Stimulated activated naive CD8-positive, alpha-beta T cell treated with anti-CD3 and anti-CD28 coated beads, Interleukin-15, amount 100 ng/mL, for 72 hours (primary cell): Measurements from ENCODE around the gene MTMR1.

Experiments
- ATAC-seq: fragments of 150-1000 bp; cut with Tn5 transposase; 2 replicates; pipeline ENCODE4 v1.10.0; 2021; ENCODE audit warnings: mild to moderate bottlenecking, moderate library complexity
- DNase-seq, 2 donors: peaks; one replicate each; pipeline ENCODE4 v3.0.0; 2021 to 2022
- H3K27ac Mint-ChIP-seq, 2 donors: one replicate each; pipeline ENCODE4 v1.8.0; 2022; ENCODE audit warnings: mild to moderate bottlenecking in 2 of 2, mixed read lengths in 2 of 2, moderate library complexity in 2 of 2
- H3K27me3 Mint-ChIP-seq: one replicate; pipeline ENCODE4 v1.8.0; 2022; ENCODE audit warnings: mixed read lengths
- H3K4me1 Mint-ChIP-seq: one replicate; pipeline ENCODE4 v1.8.0; 2022; ENCODE audit warnings: mild to moderate bottlenecking, mixed read lengths
- H3K4me3 Mint-ChIP-seq, 2 donors: one replicate each; pipeline ENCODE4 v1.8.0; 2022; ENCODE audit warnings: mild to moderate bottlenecking in 2 of 2, mixed read lengths in 2 of 2, moderate library complexity in 1 of 2
- H3K9me3 Mint-ChIP-seq, 2 donors: one replicate each; pipeline ENCODE4 v1.8.0; 2022; ENCODE audit warnings: mixed read lengths in 2 of 2

The MTMR1 gene

GRCh38 chrX:150719621-150720020 is 26.4 kb downstream of the MTMR1 start:
- Mint-ChIP-seq H3K4me1 (peaks cover 13% of the 10 kb centered on the region), H3K27me3 (no peaks in the 10 kb centered on the region), H3K27ac (no peak overlapping the region), H3K4me3 (no peak overlapping the region), H3K9me3 (no peaks in the 10 kb centered on the region)
- no peak for DNase-seq
- ATAC-seq: no peak

- Mint-ChIP-seq H3K27ac (no peak overlapping the region), H3K4me1 (peaks cover 6% of the 10 kb centered on the region), H3K9me3 (no peaks in the 10 kb centered on the region), H3K4me3 (no peak overlapping the region), H3K27me3 (no peaks in the 10 kb centered on the region)
- ATAC-seq (no peak), DNase-seq (no peak)
These were observed 36.8 kb downstream of the MTMR1 start for GRCh38 chrX:150729956-150730355.

- H3K4me3 Mint-ChIP-seq: no peak overlapping the region
- no peaks in the 10 kb centered on the region for H3K9me3 Mint-ChIP-seq
- no peaks in the 10 kb centered on the region for H3K27me3 Mint-ChIP-seq
- no peak for DNase-seq
- no peak for ATAC-seq
- no peak overlapping the region for H3K27ac Mint-ChIP-seq
- H3K4me1 Mint-ChIP-seq: peaks cover 12% of the 10 kb centered on the region
These were observed 37.5 kb downstream of the MTMR1 start for GRCh38 chrX:150730719-150731118.

- peaks cover 19% of the 10 kb centered on the region for H3K4me1 Mint-ChIP-seq
- H3K27ac Mint-ChIP-seq: peak overlapping the region in 1 of 2 donors; percentile 85
- no peaks in the 10 kb centered on the region for H3K27me3 Mint-ChIP-seq
- H3K4me3 Mint-ChIP-seq: no peak overlapping the region
- ATAC-seq: peak; percentile 78
- DNase-seq: peak in 1 of 2 donors; percentile 14
- H3K9me3 Mint-ChIP-seq: no peaks in the 10 kb centered on the region
These were observed 38.6 kb downstream of the MTMR1 start for GRCh38 chrX:150731795-150732194.

- DNase-seq: no peak
- H3K4me1 Mint-ChIP-seq: peaks cover 19% of the 10 kb centered on the region
- no peaks in the 10 kb centered on the region for H3K9me3 Mint-ChIP-seq
- H3K27me3 Mint-ChIP-seq: no peaks in the 10 kb centered on the region
- ATAC-seq: no peak
- peak overlapping the region in 1 of 2 donors; percentile 20 for H3K4me3 Mint-ChIP-seq
- peak overlapping the region in 1 of 2 donors; percentile 19 for H3K27ac Mint-ChIP-seq
These were observed 43.3 kb downstream of the MTMR1 start for GRCh38 chrX:150736475-150736874.

- Mint-ChIP-seq H3K27ac (peak overlapping the region in 1 of 2 donors; percentile 42), H3K27me3 (no peaks in the 10 kb centered on the region), H3K4me1 (no peaks in the 10 kb centered on the region), H3K9me3 (no peaks in the 10 kb centered on the region), H3K4me3 (no peak overlapping the region)
- no peak for DNase-seq
- no peak for ATAC-seq
These were observed 58.9 kb downstream of the MTMR1 start for GRCh38 chrX:150752124-150752523.

GRCh38 chrX:150753357-150753756 is 60.2 kb downstream of the MTMR1 start:
- Mint-ChIP-seq H3K9me3 (no peaks in the 10 kb centered on the region), H3K4me1 (no peaks in the 10 kb centered on the region), H3K4me3 (no peak overlapping the region), H3K27ac (no peak overlapping the region), H3K27me3 (no peaks in the 10 kb centered on the region)
- no peak for ATAC-seq
- DNase-seq: no peak

GRCh38 chrX:150753968-150754367 is 60.8 kb downstream of the MTMR1 start:
- ATAC-seq (no peak), DNase-seq (no peak)
- Mint-ChIP-seq H3K4me3 (no peak overlapping the region), H3K9me3 (no peaks in the 10 kb centered on the region), H3K27ac (no peak overlapping the region), H3K4me1 (no peaks in the 10 kb centered on the region), H3K27me3 (no peaks in the 10 kb centered on the region)

GRCh38 chrX:150757371-150757770 is 64.2 kb downstream of the MTMR1 start:
- H3K27ac Mint-ChIP-seq: peak overlapping the region in 1 of 2 donors; percentile 38
- no peaks in the 10 kb centered on the region for H3K4me1 Mint-ChIP-seq
- DNase-seq: no peak
- H3K4me3 Mint-ChIP-seq: no peak overlapping the region
- H3K9me3 Mint-ChIP-seq: no peaks in the 10 kb centered on the region
- no peak for ATAC-seq
- H3K27me3 Mint-ChIP-seq: no peaks in the 10 kb centered on the region

GRCh38 chrX:150759568-150760416 is 66.6 kb downstream of the MTMR1 start:
- H3K4me1 Mint-ChIP-seq: no peaks in the 10 kb centered on the region
- ATAC-seq: no peak
- DNase-seq: no peak
- H3K9me3 Mint-ChIP-seq: no peaks in the 10 kb centered on the region
- H3K27me3 Mint-ChIP-seq: no peaks in the 10 kb centered on the region
- no peak overlapping the region for H3K27ac Mint-ChIP-seq
- H3K4me3 Mint-ChIP-seq: no peak overlapping the region

GRCh38 chrX:150761176-150761818 is 68.1 kb downstream of the MTMR1 start:
- H3K4me1 Mint-ChIP-seq: no peaks in the 10 kb centered on the region
- no peak for ATAC-seq

GRCh38 chrX:150761819-150762216 is 68.6 kb downstream of the MTMR1 start:
- H3K27ac Mint-ChIP-seq: no peak overlapping the region
- ATAC-seq: no peak
- no peaks in the 10 kb centered on the region for H3K4me1 Mint-ChIP-seq
- no peaks in the 10 kb centered on the region for H3K9me3 Mint-ChIP-seq
- H3K4me3 Mint-ChIP-seq: no peak overlapping the region
- no peak for DNase-seq
- H3K27me3 Mint-ChIP-seq: no peaks in the 10 kb centered on the region

More at GRCh38 chrX:150761176-150761818, 68.1 kb downstream of the MTMR1 start:
- H3K27me3 Mint-ChIP-seq: no peaks in the 10 kb centered on the region
- H3K9me3 Mint-ChIP-seq: no peaks in the 10 kb centered on the region
- no peak overlapping the region for H3K4me3 Mint-ChIP-seq
- H3K27ac Mint-ChIP-seq: peak overlapping the region in 1 of 2 donors; percentile 33
- DNase-seq: no peak

- no peak overlapping the region for H3K4me3 Mint-ChIP-seq
- H3K27me3 Mint-ChIP-seq: no peaks in the 10 kb centered on the region
- H3K27ac Mint-ChIP-seq: no peak overlapping the region
- ATAC-seq (no peak), DNase-seq (no peak)
- no peaks in the 10 kb centered on the region for H3K9me3 Mint-ChIP-seq
- H3K4me1 Mint-ChIP-seq: no peaks in the 10 kb centered on the region
These were observed 69.3 kb downstream of the MTMR1 start for GRCh38 chrX:150762258-150763165.

GRCh38 chrX:150763303-150763797 is 70.2 kb downstream of the MTMR1 start:
- Mint-ChIP-seq H3K27me3 (no peaks in the 10 kb centered on the region), H3K4me1 (no peaks in the 10 kb centered on the region), H3K4me3 (no peak overlapping the region), H3K27ac (no peak overlapping the region), H3K9me3 (no peaks in the 10 kb centered on the region)
- ATAC-seq (no peak), DNase-seq (no peak)

- Mint-ChIP-seq H3K27me3 (no peaks in the 10 kb centered on the region), H3K9me3 (no peaks in the 10 kb centered on the region), H3K4me3 (no peak overlapping the region), H3K27ac (no peak overlapping the region), H3K4me1 (no peaks in the 10 kb centered on the region)
- DNase-seq: no peak
- ATAC-seq: no peak
These were observed 70.6 kb downstream of the MTMR1 start for GRCh38 chrX:150763810-150764209.
